Measurements from ENCODE around the gene VPS13D.

VPS13D gene

GRCh38 chr1:12341667-12342066, 111.8 kb downstream of the VPS13D start:
- no peaks in the 10 kb centered on the region for H3K27me3 ChIP-seq (ENCODE audit: insufficient read depth, low read length)
- H3K36me3 ChIP-seq (ENCODE audit: insufficient read depth, low read length): peaks cover 18% of the 10 kb centered on the region
- H3K4me3 ChIP-seq (ENCODE audit: low read length): no peak overlapping the region
- H3K9me3 ChIP-seq (ENCODE audit: low read length): no peaks in the 10 kb centered on the region
- H2AFZ ChIP-seq (ENCODE audit: low read depth, low read length): no peak overlapping the region
- H3K4me1 ChIP-seq (ENCODE audit: insufficient read depth, low read length): peaks cover 42% of the 10 kb centered on the region

DNA sequence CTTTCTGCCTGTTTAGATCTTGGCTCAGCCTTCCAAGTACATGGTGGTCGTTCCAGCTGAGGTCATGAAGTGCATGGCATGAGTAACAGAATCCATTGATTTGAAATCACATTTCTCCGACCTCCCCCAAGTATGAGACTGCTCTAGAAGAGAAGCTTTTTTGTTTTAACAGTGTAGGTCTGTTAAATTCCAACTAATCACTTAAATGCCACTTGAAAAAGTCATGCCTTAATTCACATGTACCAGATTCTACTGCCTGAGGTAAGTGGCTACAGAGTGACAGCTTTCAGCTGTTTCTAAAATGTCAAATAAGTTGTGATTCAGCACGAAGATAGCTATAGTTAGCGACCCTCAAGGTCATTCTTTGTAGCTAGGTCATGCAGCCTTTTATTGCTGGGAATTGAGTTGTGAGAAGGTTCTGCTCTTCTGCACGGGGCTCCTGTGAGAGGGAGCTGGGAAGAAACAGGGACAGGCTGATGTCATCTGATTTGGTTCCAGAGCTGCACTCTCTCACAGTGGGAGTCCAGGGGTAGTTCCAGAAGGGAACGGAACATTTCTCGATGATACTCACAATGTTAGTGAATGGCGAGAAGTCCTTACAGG, 112.7 kb downstream of the VPS13D start:
- no peak overlapping the region for H3K4me3 ChIP-seq (ENCODE audit: low read length)
- peaks cover 34% of the 10 kb centered on the region for H3K4me1 ChIP-seq (ENCODE audit: insufficient read depth, low read length)
- H3K36me3 ChIP-seq (ENCODE audit: insufficient read depth, low read length): peaks cover 23% of the 10 kb centered on the region
- no peaks in the 10 kb centered on the region for H3K9me3 ChIP-seq (ENCODE audit: low read length)
- H3K27me3 ChIP-seq (ENCODE audit: insufficient read depth, low read length): no peaks in the 10 kb centered on the region
- no peak overlapping the region for H2AFZ ChIP-seq (ENCODE audit: low read depth, low read length)

GRCh38 chr1:12343823-12344487, 114.1 kb downstream of the VPS13D start:
- no peaks in the 10 kb centered on the region for H3K27me3 ChIP-seq (ENCODE audit: insufficient read depth, low read length)
- no peak overlapping the region for H2AFZ ChIP-seq (ENCODE audit: low read depth, low read length)
- H3K9me3 ChIP-seq (ENCODE audit: low read length): peaks cover 3% of the 10 kb centered on the region
- H3K4me3 ChIP-seq (ENCODE audit: low read length): no peak overlapping the region
- peaks cover 21% of the 10 kb centered on the region for H3K4me1 ChIP-seq (ENCODE audit: insufficient read depth, low read length)
- peaks cover 35% of the 10 kb centered on the region for H3K36me3 ChIP-seq (ENCODE audit: insufficient read depth, low read length)

DNA sequence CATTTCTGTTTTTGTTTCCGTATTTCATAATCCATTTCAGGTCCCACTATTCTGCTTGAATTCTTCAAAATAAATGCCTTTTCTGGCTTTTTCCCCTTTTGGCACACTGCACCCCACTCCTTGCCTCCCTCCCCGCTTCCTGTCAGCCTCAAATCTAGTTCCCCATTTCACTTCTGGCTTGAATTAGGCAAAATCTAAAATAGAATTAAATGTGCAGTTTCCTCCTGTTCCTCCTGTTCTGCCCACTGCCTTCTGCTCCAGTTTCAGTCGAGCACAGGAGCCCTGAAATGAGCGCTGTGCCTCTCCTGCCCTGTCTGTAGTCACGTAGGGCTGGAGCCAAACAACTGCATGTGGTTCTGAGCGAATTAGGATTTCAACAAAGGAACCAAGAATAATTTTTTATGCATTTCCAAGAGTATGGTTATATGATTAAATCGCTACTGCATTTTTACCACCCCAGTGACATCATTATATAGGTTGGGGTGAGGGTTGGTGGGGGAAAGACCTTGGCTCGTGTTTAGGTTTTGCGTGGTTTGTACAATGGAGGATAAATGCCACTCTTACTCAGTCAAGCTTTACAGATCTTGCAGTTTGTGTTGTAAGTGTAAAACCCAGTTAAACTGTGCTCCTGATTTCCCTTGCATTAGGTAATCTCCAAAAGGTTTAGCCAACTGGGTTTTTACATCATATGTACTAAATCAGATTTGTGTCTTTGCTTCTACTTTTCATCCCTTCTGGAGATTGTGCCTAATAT, 114.9 kb downstream of the VPS13D start:
- Histone ChIP-seq H3K9me3 (ENCODE audit: low read length) (peaks cover 6% of the 10 kb centered on the region), H3K4me1 (ENCODE audit: insufficient read depth, low read length) (peaks cover 13% of the 10 kb centered on the region), H3K36me3 (ENCODE audit: insufficient read depth, low read length) (peaks cover 43% of the 10 kb centered on the region), H2AFZ (ENCODE audit: low read depth, low read length) (no peak overlapping the region), H3K27me3 (ENCODE audit: insufficient read depth, low read length) (no peaks in the 10 kb centered on the region), H3K4me3 (ENCODE audit: low read length) (no peak overlapping the region)

DNA sequence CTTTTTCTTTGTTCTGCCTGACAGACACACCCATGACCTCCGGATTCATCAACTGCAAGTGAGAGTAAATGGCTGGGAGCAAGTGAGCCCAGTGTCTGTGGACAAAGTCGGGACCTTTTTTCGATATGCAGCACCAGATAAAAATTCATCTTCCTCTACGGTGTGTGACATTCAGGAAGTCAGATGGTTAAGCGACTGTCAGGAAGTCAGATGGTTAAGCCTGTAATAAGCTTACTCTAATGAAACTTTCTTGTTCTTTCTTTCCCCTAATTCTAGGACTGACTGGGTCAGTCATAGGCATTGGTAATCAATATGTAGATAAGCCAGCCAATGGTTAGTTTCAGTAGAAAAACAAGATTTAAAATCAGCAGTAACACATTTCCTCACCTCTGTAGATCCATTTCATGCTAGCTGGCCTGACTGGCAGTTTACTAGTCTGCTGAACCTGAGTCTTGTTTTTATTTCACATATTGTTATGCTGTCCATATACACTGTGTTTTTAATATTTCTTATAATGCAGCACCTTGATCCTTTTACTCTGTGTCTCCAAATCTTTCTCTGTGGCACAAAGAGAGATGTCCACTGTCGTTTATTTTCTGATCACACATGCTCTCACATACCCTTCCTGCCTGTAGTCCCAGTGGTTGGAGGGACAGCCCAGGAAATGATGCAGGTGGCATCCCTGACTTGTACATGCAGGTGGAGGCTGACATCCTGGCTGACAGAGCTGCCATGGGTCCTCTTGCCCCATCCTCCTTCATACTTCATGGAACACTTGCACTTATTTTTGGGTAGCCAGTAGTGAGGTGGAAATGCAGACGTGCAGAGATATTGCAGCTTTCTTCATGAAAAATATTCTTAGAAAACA, 115.8 kb downstream of the VPS13D start:
- Histone ChIP-seq H3K9me3 (ENCODE audit: low read length) (peaks cover 6% of the 10 kb centered on the region), H3K36me3 (ENCODE audit: insufficient read depth, low read length) (peaks cover 51% of the 10 kb centered on the region), H2AFZ (ENCODE audit: low read depth, low read length) (no peak overlapping the region), H3K4me3 (ENCODE audit: low read length) (no peak overlapping the region), H3K4me1 (ENCODE audit: insufficient read depth, low read length) (peaks cover 10% of the 10 kb centered on the region), H3K27me3 (ENCODE audit: insufficient read depth, low read length) (no peaks in the 10 kb centered on the region)

DNA sequence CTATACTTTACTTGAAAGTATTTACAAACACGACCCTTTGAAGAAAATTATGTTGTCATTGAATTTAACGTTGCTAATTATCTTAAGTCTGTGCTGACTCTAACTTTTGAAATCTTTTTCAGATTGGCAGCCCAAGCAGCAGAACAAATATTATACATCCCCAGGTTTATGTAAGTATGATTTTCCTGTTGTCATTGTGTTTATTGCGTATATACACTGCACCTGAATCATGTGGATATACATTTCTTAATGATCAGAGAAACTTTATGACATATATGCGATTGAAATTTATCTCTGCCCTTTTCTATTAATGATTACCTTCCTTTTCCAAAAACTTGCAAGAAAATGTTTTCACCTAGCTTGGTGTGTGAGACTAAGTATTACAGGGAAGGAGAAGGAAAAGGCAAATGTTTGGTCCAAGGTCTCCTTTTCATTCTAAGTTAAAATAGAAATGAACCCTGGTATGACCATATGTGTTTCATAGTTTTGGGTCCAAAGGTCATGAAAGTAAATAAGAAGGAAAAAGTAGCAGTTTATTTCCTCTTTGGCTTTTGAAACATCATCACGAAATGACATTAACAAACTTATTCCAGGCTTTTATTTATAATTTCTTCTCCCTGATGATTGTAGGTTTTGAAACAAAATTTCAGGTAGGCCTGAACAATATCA, 116.8 kb downstream of the VPS13D start:
- Histone ChIP-seq H2AFZ (ENCODE audit: low read depth, low read length) (no peak overlapping the region), H3K9me3 (ENCODE audit: low read length) (peaks cover 6% of the 10 kb centered on the region), H3K27me3 (ENCODE audit: insufficient read depth, low read length) (no peaks in the 10 kb centered on the region), H3K4me1 (ENCODE audit: insufficient read depth, low read length) (peaks cover 10% of the 10 kb centered on the region), H3K4me3 (ENCODE audit: low read length) (no peak overlapping the region), H3K36me3 (ENCODE audit: insufficient read depth, low read length) (peaks cover 56% of the 10 kb centered on the region)

GRCh38 chr1:12348113-12348512, 118.3 kb downstream of the VPS13D start:
- peaks cover 59% of the 10 kb centered on the region for H3K36me3 ChIP-seq (ENCODE audit: insufficient read depth, low read length)
- H3K9me3 ChIP-seq (ENCODE audit: low read length): peaks cover 6% of the 10 kb centered on the region
- H2AFZ ChIP-seq (ENCODE audit: low read depth, low read length): no peak overlapping the region
- H3K27me3 ChIP-seq (ENCODE audit: insufficient read depth, low read length): no peaks in the 10 kb centered on the region
- H3K4me3 ChIP-seq (ENCODE audit: low read length): no peak overlapping the region
- no peaks in the 10 kb centered on the region for H3K4me1 ChIP-seq (ENCODE audit: insufficient read depth, low read length)

- no peaks in the 10 kb centered on the region for H3K27me3 ChIP-seq (ENCODE audit: insufficient read depth, low read length)
- peaks cover 2% of the 10 kb centered on the region for H3K9me3 ChIP-seq (ENCODE audit: low read length)
- H3K4me1 ChIP-seq (ENCODE audit: insufficient read depth, low read length): no peaks in the 10 kb centered on the region
- peaks cover 59% of the 10 kb centered on the region for H3K36me3 ChIP-seq (ENCODE audit: insufficient read depth, low read length)
- H3K4me3 ChIP-seq (ENCODE audit: low read length): no peak overlapping the region
- no peak overlapping the region for H2AFZ ChIP-seq (ENCODE audit: low read depth, low read length)
Observed at GRCh38 chr1:12353981-12354380, 124.2 kb downstream of the VPS13D start.

- peaks cover 45% of the 10 kb centered on the region for H3K36me3 ChIP-seq (ENCODE audit: insufficient read depth, low read length)
- no peak overlapping the region for H2AFZ ChIP-seq (ENCODE audit: low read depth, low read length)
- H3K4me3 ChIP-seq (ENCODE audit: low read length): no peak overlapping the region
- H3K9me3 ChIP-seq (ENCODE audit: low read length): no peaks in the 10 kb centered on the region
- H3K27me3 ChIP-seq (ENCODE audit: insufficient read depth, low read length): no peaks in the 10 kb centered on the region
- H3K4me1 ChIP-seq (ENCODE audit: insufficient read depth, low read length): no peaks in the 10 kb centered on the region
Observed at GRCh38 chr1:12356004-12356890, 126.4 kb downstream of the VPS13D start.

GRCh38 chr1:12358499-12358898, 128.7 kb downstream of the VPS13D start:
- H3K27me3 ChIP-seq (ENCODE audit: insufficient read depth, low read length): no peaks in the 10 kb centered on the region
- H3K36me3 ChIP-seq (ENCODE audit: insufficient read depth, low read length): peaks cover 57% of the 10 kb centered on the region
- no peaks in the 10 kb centered on the region for H3K4me1 ChIP-seq (ENCODE audit: insufficient read depth, low read length)
- no peak overlapping the region for H2AFZ ChIP-seq (ENCODE audit: low read depth, low read length)
- H3K4me3 ChIP-seq (ENCODE audit: low read length): no peak overlapping the region
- H3K9me3 ChIP-seq (ENCODE audit: low read length): peaks cover 3% of the 10 kb centered on the region

DNA sequence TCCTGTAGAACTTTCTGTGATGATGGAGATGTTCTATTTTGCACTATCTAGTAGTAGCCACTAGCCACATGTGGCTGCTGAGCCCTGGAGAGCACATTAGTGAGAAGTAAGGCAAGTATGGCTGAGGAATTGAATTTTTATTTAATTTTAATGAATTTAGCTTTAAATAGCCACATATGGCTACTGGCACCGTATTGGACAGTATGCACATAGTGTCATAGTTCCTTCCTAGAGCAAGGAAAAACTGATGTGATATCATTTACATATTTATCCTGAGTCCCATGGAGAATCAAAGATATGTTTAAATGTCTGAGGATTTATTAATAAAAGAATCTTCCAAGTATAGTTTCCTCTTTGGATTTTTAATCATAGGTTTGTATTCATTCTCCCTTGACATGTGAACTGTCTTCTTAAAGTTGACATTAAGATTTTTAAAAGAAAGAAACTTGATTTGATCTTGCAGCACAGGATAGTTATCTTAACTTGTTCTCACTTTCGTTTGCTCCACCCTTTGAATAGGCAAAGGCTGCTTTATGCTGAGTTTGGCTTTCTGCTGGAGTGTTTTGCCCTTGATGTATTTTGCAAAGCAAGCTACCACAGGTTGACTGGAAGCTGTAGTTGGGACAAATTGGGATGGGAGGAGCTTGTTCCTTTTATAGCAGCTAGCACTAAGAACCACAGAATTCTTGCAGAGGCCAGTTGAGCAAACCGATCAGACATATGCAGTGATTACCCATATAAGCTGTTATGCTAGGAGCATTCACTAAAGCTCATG, 129.7 kb downstream of the VPS13D start:
- Histone ChIP-seq H2AFZ (ENCODE audit: low read depth, low read length) (no peak overlapping the region), H3K36me3 (ENCODE audit: insufficient read depth, low read length) (peaks cover 49% of the 10 kb centered on the region), H3K9me3 (ENCODE audit: low read length) (peaks cover 3% of the 10 kb centered on the region), H3K4me3 (ENCODE audit: low read length) (no peak overlapping the region), H3K4me1 (ENCODE audit: insufficient read depth, low read length) (no peaks in the 10 kb centered on the region), H3K27me3 (ENCODE audit: insufficient read depth, low read length) (no peaks in the 10 kb centered on the region)
